ENCODE results near the gene ADGRD1.

ADGRD1 gene

GRCh38 chr12:131043401-131043871, 89.7 kb downstream of the ADGRD1 start:
- no peak for DNase-seq (ENCODE audit: low read depth)

GRCh38 chr12:131044136-131044535, 90.4 kb downstream of the ADGRD1 start:
- no peak for DNase-seq (ENCODE audit: low read depth)

GRCh38 chr12:131044760-131045381, 91.2 kb downstream of the ADGRD1 start:
- DNase-seq (ENCODE audit: low read depth) = no peak

GRCh38 chr12:131045705-131046460, 92.2 kb downstream of the ADGRD1 start:
- DNase-seq (ENCODE audit: low read depth) = no peak

- no peak for DNase-seq (ENCODE audit: low read depth)
Observed at GRCh38 chr12:131046813-131047788, 93.4 kb downstream of the ADGRD1 start.

GRCh38 chr12:131047789-131048610, 94.3 kb downstream of the ADGRD1 start:
- no peak for DNase-seq (ENCODE audit: low read depth)

- no peak for DNase-seq (ENCODE audit: low read depth)
Observed at GRCh38 chr12:131048611-131048990, 94.9 kb downstream of the ADGRD1 start.

- no peak for DNase-seq (ENCODE audit: low read depth)
Observed at GRCh38 chr12:131049002-131049401, 95.3 kb downstream of the ADGRD1 start.

GRCh38 chr12:131049549-131050339, 96.0 kb downstream of the ADGRD1 start:
- no peak for DNase-seq (ENCODE audit: low read depth)

GRCh38 chr12:131050463-131051154, 96.9 kb downstream of the ADGRD1 start:
- no peak for DNase-seq (ENCODE audit: low read depth)

GRCh38 chr12:131051155-131051473, 97.4 kb downstream of the ADGRD1 start:
- DNase-seq (ENCODE audit: low read depth) = no peak

- DNase-seq (ENCODE audit: low read depth) = no peak
Observed at GRCh38 chr12:131052063-131052781, 98.5 kb downstream of the ADGRD1 start.

GRCh38 chr12:131052929-131053328, 99.2 kb downstream of the ADGRD1 start:
- no peak for DNase-seq (ENCODE audit: low read depth)

GRCh38 chr12:131053567-131053966, 99.9 kb downstream of the ADGRD1 start:
- no peak for DNase-seq (ENCODE audit: low read depth)

- DNase-seq (ENCODE audit: low read depth) = no peak
Observed at GRCh38 chr12:131054345-131055092, 100.8 kb downstream of the ADGRD1 start.

- DNase-seq (ENCODE audit: low read depth) = no peak
Observed at GRCh38 chr12:131055093-131055465, 101.4 kb downstream of the ADGRD1 start.

- no peak for DNase-seq (ENCODE audit: low read depth)
Observed at GRCh38 chr12:131055596-131056233, 102.0 kb downstream of the ADGRD1 start.

- DNase-seq (ENCODE audit: low read depth) = no peak
Observed at GRCh38 chr12:131056626-131057025, 102.9 kb downstream of the ADGRD1 start.
